HG03521 (cell line): Measurements from ENCODE around the gene CHN2.
"Not testable (repeated sequence)": the region's sequence is repeated elsewhere in the genome, so short reads cannot be mapped to it uniquely, and the experiment has no call there.

ENCODE experiments used
- ATAC-seq: cut with Tn5 transposase; IDR thresholded peaks from one replicate; pipeline ENCODE4 v1.9.1; 2021; ENCODE audit warnings: mild to moderate bottlenecking, moderate library complexity; ENCODE audit not compliant: unreplicated experiment

CHN2 gene

DNA sequence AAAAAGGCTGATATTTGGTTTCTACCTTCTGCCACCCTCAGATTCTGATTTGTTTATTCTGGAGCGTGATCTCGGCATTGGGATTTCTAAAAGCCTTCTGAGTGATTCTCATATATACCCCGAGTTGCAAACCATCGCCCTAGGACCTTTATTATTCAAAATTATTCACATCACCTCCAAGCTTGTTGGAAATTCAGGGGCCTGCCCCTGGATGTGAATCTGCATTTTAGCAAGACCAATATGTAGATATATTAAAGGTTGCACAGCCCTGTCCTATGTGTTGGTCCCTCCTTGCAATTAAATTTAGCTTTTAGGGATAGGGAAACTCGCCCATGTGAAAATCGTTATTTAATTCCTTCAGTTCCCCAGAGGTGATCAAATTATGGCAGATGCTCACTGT lies 9.0 kb upstream of the CHN2 start:
- ATAC-seq = no peak

- no peak for ATAC-seq
Measured at GRCh38 chr7:29189743-29190201, 4.8 kb upstream of the CHN2 start.

DNA sequence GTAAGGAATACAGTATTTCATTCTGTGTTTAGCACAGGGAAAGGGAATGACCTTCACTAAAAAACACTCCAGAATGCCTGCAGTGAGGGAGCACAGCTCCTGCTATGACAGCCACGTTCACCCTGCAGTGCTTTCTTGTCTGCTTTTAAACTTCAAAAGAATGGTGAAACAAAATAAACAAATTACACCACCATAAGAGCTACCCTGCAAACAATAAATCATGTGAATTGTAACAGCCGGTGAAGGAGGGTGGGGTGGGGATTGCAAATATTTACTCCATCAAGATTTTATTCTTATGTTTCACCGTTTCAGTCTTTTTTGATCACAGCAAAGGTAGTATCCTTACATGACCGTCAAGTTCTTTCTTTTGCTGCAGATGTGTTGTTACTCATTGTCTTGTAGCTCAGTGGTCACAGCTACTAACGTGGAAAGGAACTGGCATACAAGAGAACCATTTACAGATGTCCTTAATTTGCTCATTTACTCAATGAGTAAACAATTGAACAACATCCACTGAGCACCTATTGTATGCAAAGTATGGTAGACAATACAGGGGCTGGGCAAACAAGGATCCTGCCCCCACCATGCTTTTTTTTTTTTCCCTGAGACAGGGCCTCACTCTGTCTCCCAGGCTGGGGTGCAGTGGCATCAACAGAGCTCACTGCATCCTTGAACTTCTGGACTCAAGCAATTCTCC lies 4.1 kb upstream of the CHN2 start:
- ATAC-seq = no peak

DNA sequence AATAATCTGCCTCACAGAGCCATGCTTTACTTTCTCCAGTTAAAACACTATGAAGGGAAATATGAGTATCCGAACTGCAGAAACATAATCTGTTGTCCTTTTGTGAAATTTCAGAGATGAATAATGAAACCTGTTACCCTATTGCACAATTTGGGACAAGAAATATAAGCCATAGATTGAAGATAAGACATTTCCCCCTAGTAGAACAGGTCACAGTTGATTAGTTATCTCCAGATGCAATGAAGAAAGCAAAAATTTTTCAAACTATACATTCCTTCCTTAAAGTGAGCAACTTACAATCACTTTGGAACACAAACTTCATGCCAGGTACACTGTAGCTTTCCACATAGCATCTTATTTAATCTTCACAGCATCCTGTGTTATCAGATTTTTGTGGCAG lies 2.3 kb upstream of the CHN2 start:
- ATAC-seq = no peak

- no peak for ATAC-seq
Measured at GRCh38 chr7:29192811-29193210, 1.8 kb upstream of the CHN2 start.

DNA sequence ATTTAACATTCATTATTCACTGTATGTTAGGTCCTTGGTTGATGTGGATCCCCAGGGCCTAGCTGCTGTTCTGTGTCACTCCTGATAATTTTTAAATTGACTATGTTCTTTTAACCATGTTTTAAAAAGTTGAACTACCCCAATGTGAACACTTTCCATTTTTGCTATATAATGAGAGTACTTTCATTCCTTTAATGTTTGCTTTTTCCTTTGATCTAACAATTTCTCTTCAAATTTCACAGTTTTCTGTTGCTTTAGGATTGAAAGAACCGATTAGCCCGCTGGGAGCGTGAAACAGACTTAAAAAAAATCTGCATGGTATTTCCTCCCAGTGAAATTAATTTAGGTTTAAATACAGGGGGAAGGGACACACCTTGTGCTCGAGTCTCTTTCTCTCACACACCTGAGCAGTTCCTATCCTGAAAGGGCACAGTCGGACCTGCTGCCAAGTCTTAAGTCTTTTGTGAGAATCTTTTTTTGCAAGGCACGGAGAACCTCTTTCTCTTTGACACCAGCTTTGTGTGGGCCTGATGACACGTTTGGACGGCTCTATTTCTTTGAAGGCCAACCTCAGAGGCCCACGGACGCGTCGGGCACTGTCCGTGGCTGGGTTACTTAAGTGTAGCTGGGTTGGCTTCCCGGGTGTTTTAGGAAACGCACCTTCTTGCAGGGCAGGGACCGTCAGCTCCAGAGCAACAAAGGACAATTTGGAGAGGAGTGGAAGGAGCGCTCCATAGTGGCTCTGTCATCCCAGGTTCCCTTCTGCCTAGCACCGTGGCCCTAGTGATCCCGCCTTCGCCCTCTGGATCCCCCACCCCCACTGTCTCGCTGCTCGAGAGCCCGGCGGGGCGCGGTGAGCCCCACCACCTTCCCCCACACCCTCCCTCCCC lies 1.0 kb upstream of the CHN2 start:
- no peak for ATAC-seq

DNA sequence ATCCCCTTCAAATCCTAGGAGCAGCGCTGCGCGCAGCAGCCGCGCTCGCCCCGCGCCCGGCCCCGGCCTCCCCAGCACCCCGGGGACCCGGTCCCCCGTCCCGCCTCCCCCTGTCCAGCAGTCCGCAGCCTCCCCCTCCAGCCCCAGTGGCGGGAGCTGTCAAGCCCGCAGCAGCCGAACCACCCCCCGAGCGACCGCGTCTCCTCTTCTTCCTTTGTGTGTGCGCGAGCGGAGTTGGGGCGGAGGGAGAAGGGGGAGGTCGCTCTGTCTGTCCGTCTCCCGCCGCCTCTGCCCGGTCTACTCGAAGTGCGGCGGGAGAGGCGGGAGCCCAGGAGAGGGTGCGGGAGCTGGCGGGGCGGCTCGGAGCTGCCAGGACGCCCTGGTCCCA lies 375 bp upstream of the CHN2 start:
- no peak for ATAC-seq

DNA sequence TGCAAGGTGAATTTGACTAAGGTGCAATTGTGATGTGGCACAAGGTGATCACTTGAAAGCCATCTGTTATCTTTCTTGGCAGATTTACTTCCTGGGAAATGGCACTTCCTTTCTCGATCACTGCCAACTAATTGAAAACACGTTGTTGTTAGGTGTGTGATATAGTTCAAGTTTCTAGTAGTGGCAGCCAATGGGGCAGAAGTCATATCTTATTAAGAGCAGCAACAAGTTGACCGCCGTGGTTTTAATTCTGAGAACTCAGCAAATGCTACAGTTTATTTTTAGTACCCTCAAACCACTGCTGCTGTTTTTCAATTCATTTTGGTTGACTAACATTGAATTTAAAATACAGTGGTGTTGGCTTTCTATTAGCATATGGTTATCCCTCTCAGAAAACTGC lies 1.6 kb downstream of the CHN2 start:
- ATAC-seq = no peak

GRCh38 chr7:29196971-29197595 lies 2.5 kb downstream of the CHN2 start:
- no peak for ATAC-seq

- no peak for ATAC-seq
Measured at GRCh38 chr7:29197916-29198315, 3.3 kb downstream of the CHN2 start.

GRCh38 chr7:29199776-29200175 lies 5.2 kb downstream of the CHN2 start:
- no peak for ATAC-seq

DNA sequence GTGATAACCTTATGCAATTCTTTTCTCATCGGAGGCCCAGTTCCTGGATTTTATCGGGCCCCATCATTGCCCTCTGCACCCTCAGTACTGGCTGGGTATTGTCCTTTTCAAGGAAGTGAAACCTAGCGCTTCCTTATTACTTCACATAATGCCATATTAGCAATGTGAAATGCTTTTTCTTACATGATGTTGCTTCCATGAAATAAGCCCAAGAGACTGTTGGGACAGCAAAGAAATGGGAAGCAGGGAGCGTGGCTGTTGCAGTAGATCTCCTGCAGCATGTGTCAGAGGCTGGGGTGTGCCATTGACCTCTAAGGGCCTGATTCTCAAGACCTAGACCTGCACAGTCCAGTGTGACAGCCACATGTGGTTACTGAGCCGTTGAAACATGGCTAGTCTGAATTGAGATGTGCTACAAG lies 8.1 kb downstream of the CHN2 start:
- no peak for ATAC-seq

- no peak for ATAC-seq
Measured at GRCh38 chr7:29204491-29205272, 10.1 kb downstream of the CHN2 start.

DNA sequence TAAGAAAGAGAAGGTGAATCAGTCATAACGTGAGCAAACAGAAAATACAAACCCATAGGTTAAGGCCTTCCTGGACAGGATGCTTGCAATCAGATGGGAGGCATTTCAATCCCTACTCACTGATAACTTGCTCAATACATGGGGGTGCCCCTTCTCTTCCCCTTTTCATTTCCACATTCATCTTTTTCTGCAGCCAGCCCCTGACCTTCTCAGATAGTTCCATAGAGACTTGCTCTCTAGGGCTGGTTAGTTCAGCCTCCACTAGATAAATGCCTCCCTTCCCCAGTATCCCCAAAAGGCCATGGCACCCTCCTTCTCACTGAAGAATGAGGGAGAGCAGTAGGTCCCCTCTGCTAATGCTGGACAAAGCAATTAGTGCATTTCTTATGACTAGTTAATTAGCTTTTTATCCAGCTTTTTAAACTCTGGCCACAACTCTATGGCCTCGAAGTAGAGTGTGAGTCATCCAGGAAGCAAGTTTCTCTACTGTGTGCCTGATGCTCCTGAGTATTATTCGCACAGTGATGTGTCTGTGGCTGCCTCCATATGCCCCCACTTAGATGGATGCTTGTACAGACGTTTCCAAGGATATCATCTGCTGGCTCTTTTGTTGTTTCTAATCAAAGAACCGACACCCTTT lies 12.7 kb downstream of the CHN2 start:
- no peak for ATAC-seq

- ATAC-seq = no peak
Measured at GRCh38 chr7:29208410-29209250, 14.1 kb downstream of the CHN2 start.

- ATAC-seq = no peak
Measured at GRCh38 chr7:29209745-29210144, 15.2 kb downstream of the CHN2 start.

GRCh38 chr7:29212736-29213135 lies 18.2 kb downstream of the CHN2 start:
- ATAC-seq = not testable (repeated sequence)

DNA sequence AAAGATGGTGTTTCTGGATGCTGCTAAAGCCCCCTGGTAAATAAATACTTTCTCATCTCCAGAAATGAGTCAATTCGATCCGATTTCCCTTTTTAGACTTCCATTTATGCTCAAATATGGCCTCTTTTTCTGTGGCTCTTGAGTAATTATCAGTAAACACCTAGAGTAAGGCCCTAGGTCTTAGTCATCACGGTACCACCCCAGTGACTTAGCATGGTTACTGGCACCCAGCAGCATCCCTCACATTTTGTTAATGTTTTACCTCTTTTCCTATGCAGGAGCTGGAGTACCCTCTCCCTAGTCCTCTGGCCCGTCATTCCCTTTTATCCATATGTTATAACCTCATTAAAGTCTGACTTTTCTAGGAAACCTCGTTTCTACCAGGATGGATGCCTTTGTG lies 19.5 kb downstream of the CHN2 start:
- ATAC-seq = no peak

DNA sequence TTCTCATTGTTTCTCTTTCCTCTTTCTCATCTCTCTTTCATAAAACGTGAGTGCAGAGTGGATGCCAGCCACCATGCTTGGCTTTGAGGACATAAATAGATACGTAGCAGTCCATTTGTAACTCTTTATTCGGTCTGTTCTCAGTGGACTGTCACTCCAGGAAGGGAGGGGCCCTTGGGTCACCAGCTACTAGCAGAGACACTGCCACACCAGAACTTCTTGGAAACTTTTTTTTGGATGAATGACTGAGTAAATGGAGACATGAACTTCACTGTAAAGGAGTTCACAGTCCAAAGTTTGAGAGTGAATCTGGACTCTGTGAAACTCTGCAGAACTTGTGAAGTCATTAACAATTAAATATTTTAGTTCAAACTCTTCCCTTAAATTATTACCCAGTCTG lies 20.2 kb downstream of the CHN2 start:
- ATAC-seq = no peak

GRCh38 chr7:29216128-29216527 lies 21.6 kb downstream of the CHN2 start:
- no peak for ATAC-seq
